ENCODE results near the gene PPP1R1A.

GRCh38 chr12:54538136-54538700, 50.2 kb downstream of the PPP1R1A start:
- TF ChIP-seq CTCF (optimal IDR thresholded peaks at IDR 0.05 in 1 of 3, IDR thresholded peaks at IDR 0.05 in 1 of 3, conservative IDR thresholded peaks at IDR 0.05 in 1 of 3; ENCODE audit: extremely low read depth in 1 of 3, insufficient read depth in 2 of 3, low read length in 3 of 3) = no peak
- TF ChIP-seq EZH2 (IDR thresholded peaks at IDR 0.05; ENCODE audit: low read length) = no peak
